ENCODE data around the gene FN1.

The FN1 gene

GRCh38 chr2:215441560-215442400 is 5.9 kb upstream of the FN1 start:
- DNase-seq, result no peak

GRCh38 chr2:215439980-215440512 is 4.2 kb upstream of the FN1 start:
- DNase-seq, result no peak

- no peak for DNase-seq
These were observed 3.5 kb upstream of the FN1 start for GRCh38 chr2:215439404-215439803.

GRCh38 chr2:215437614-215438013 is 1.7 kb upstream of the FN1 start:
- no peak for DNase-seq

GRCh38 chr2:215436705-215437565 is 1.1 kb upstream of the FN1 start:
- DNase-seq, result no peak

- no peak for DNase-seq
These were observed 493 bp downstream of the FN1 start for GRCh38 chr2:215435280-215435869.

- no peak for DNase-seq
These were observed 1.2 kb downstream of the FN1 start for GRCh38 chr2:215434447-215435279.

- DNase-seq, result no peak
These were observed 2.9 kb downstream of the FN1 start for GRCh38 chr2:215432759-215433594.

- no peak for DNase-seq
These were observed 3.8 kb downstream of the FN1 start for GRCh38 chr2:215431778-215432758.

GRCh38 chr2:215431290-215431689 is 4.6 kb downstream of the FN1 start:
- DNase-seq, result no peak

GRCh38 chr2:215430528-215431187 is 5.2 kb downstream of the FN1 start:
- no peak for DNase-seq

GRCh38 chr2:215429424-215429823 is 6.4 kb downstream of the FN1 start:
- DNase-seq, result no peak

GRCh38 chr2:215428060-215428910 is 7.6 kb downstream of the FN1 start:
- DNase-seq, result no peak

- DNase-seq, result no peak
These were observed 8.3 kb downstream of the FN1 start for GRCh38 chr2:215427585-215427984.

- DNase-seq, result no peak
These were observed 10.7 kb downstream of the FN1 start for GRCh38 chr2:215425021-215425782.

- no peak for DNase-seq
These were observed 11.8 kb downstream of the FN1 start for GRCh38 chr2:215423928-215424540.

- no peak for DNase-seq
These were observed 12.6 kb downstream of the FN1 start for GRCh38 chr2:215423234-215423633.

Measured in NCI-H1694 (cell line).